Peyer's patch (tissue), 4 donors: Measurements from ENCODE around the gene MXRA8.

Experiments used
- CTCF ChIP-seq, 6 experiments: fragments of 450-650 bp in 4 of 6; fragments of 200-600 bp in 2 of 6; sonication (generic) in 1 of 6; IDR thresholded peaks; one replicate each; pipeline ENCODE4 v1.5.1; 2017 to 2019; ENCODE audit warnings: antibody characterized with exemption in 6 of 6, mild to moderate bottlenecking in 3 of 6, moderate library complexity in 1 of 6
- POLR2A ChIP-seq, 2 donors: fragments of 450-650 bp; IDR thresholded peaks; one replicate each; pipeline ENCODE4 v1.5.1; 2017; ENCODE audit warnings: antibody characterized with exemption in 2 of 2, mild to moderate bottlenecking in 2 of 2, moderate library complexity in 2 of 2

GRCh38 chr1:1356796-1357401 is 1.5 kb downstream of the MXRA8 start:
- TF ChIP-seq POLR2A (IDR thresholded peaks at IDR 0.05) = no peak
- no peak for TF ChIP-seq CTCF (IDR thresholded peaks at IDR 0.05)
